ENCODE results near the gene MPPED1. TPM values are rescaled to one million over a fixed set of nuclear protein-coding genes. Genes with fewer than 3 reads are reported as not detected.

MPPED1 gene
- polyA plus RNA-seq, 1 of the 3 experiments (the other 2 are of a cell fraction): 0.03 TPM

GRCh38 chr22:43425976-43426785 is 14.4 kb downstream of the MPPED1 start:
- TF ChIP-seq GABPA (IDR thresholded peaks at IDR 0.05; ENCODE audit: low read depth) (no peak), EZH2phosphoT487 (IDR thresholded peaks at IDR 0.05; ENCODE audit: borderline replicate concordance, low read depth) (no peak), FOSL2 (IDR thresholded peaks at IDR 0.05; ENCODE audit: borderline replicate concordance, low read depth) (no peak), CHD2 (IDR thresholded peaks at IDR 0.05; ENCODE audit: low read length, partially characterized antibody) (no peak), GATA2 (CRISPR knock-in tag; IDR thresholded peaks at IDR 0.05) (no peak), POLR2AphosphoS5 (IDR thresholded peaks at IDR 0.05; ENCODE audit: low read depth, low read length) (no peak), MEF2A (IDR thresholded peaks at IDR 0.05; ENCODE audit: borderline replicate concordance, low read depth) (no peak), SMC3 (IDR thresholded peaks at IDR 0.05; ENCODE audit: low read depth, low read length) (no peak), FOXJ3 (CRISPR knock-in tag; IDR thresholded peaks at IDR 0.05) (no peak), RFX5 (IDR thresholded peaks at IDR 0.05; ENCODE audit: low read length) (no peak), REST (IDR thresholded peaks at IDR 0.05; ENCODE audit: low read depth, low read length) (no peak), SIN3A (IDR thresholded peaks at IDR 0.05; ENCODE audit: borderline replicate concordance, low read depth, low read length) (no peak), USF2 (IDR thresholded peaks at IDR 0.05; ENCODE audit: borderline replicate concordance, low read depth, low read length) (no peak), RXRA (IDR thresholded peaks at IDR 0.05; ENCODE audit: borderline replicate concordance, low read depth) (no peak)
- TF ChIP-seq, protein P1, sequence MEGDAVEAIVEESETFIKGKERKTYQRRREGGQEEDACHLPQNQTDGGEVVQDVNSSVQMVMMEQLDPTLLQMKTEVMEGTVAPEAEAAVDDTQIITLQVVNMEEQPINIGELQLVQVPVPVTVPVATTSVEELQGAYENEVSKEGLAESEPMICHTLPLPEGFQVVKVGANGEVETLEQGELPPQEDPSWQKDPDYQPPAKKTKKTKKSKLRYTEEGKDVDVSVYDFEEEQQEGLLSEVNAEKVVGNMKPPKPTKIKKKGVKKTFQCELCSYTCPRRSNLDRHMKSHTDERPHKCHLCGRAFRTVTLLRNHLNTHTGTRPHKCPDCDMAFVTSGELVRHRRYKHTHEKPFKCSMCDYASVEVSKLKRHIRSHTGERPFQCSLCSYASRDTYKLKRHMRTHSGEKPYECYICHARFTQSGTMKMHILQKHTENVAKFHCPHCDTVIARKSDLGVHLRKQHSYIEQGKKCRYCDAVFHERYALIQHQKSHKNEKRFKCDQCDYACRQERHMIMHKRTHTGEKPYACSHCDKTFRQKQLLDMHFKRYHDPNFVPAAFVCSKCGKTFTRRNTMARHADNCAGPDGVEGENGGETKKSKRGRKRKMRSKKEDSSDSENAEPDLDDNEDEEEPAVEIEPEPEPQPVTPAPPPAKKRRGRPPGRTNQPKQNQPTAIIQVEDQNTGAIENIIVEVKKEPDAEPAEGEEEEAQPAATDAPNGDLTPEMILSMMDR (IDR thresholded peaks at IDR 0.05): no peak
- 78% methylated on average over 3 of the region's 22 CpGs for WGBS (ENCODE audit: low lambda C conversion rate)

More at GRCh38 chr22:43425976-43426785, 14.4 kb downstream of the MPPED1 start:
- Histone ChIP-seq H3K79me2 (ENCODE audit: insufficient read depth) (no peaks in the 10 kb centered on the region), H3K27ac (ENCODE audit: low read depth in 2 of 2, low read length in 1 of 2) (no peak overlapping the region), H3K4me2 (no peak overlapping the region), H4K20me1 (ENCODE audit: insufficient read depth) (no peaks in the 10 kb centered on the region), H3K27me3 (ENCODE audit: insufficient read depth) (no peaks in the 10 kb centered on the region), H3K9me3 (no peaks in the 10 kb centered on the region), H2AFZ (ENCODE audit: low read depth) (no peak overlapping the region), H3K9me2 (no peaks in the 10 kb centered on the region), H3F3A (replicated peaks; ENCODE audit: insufficient read depth) (no peaks in the 10 kb centered on the region), H3K4me3 (ENCODE audit: low read depth in 2 of 2, low read length in 1 of 2) (no peak overlapping the region), H3K36me3 (replicated peaks in 1 of 2; ENCODE audit: control insufficient read depth in 1 of 2, insufficient read depth in 2 of 2, low read length in 1 of 2) (no peaks in the 10 kb centered on the region), H3K9ac (no peak overlapping the region), H3K4me1 (ENCODE audit: control insufficient read depth in 1 of 2, insufficient read depth in 2 of 2, low read depth in 1 of 2, low read length in 1 of 2) (no peaks in the 10 kb centered on the region)
- POLR2A ChIA-PET: no interaction called here
- no peak for DNase-seq
- CTCF ChIA-PET: no interaction called here
